SU-DHL-6 (cell line): ENCODE data around the gene LRRC3.

ENCODE experiments used
- H2AFZ ChIP-seq: fragments of 200-600 bp; sonication (generic); 2 replicates; pipeline ENCODE4 v1.6.1; 2014; ENCODE audit warnings: low read depth, mild to moderate bottlenecking, moderate library complexity, mixed read lengths, antibody characterized with exemption, low read length; ENCODE audit not compliant: severe bottlenecking
- H3F3A ChIP-seq: fragments of 200-600 bp; shearing (Covaris generic); 2 replicates; pipeline ENCODE4 v1.6.0; 2016; ENCODE audit warnings: antibody characterized with exemption, mild to moderate bottlenecking; ENCODE audit not compliant: insufficient read depth
- H3K27ac ChIP-seq: fragments of 200-600 bp; sonication (generic); 2 replicates; pipeline ENCODE4 v1.5.1; 2016; ENCODE audit warnings: low read depth, mild to moderate bottlenecking, low read length, moderate library complexity, mixed read lengths
- H3K27me3 ChIP-seq: fragments of 200-600 bp; sonication (generic), shearing (Covaris generic); 2 replicates; pipeline ENCODE4 v1.6.0; 2014; ENCODE audit warnings: mild to moderate bottlenecking, low read length
- H3K36me3 ChIP-seq: fragments of 200-600 bp; sonication (generic); 2 replicates; pipeline ENCODE4 v1.6.1; 2014; ENCODE audit warnings: mild to moderate bottlenecking, low read length, mixed read lengths
- H3K4me2 ChIP-seq: fragments of 300-600, 200-600 bp; shearing (Covaris generic), sonication (generic); 2 replicates; pipeline ENCODE4 v1.6.0; 2014; ENCODE audit warnings: low read length, low read depth, mild to moderate bottlenecking; ENCODE audit not compliant: poor library complexity, severe bottlenecking
- H3K4me3 ChIP-seq: fragments of 200-600 bp; sonication (generic); 2 replicates; pipeline ENCODE4 v1.5.1; 2014; ENCODE audit warnings: antibody characterized with exemption, low read length, mild to moderate bottlenecking, mixed read lengths; ENCODE audit not compliant: insufficient read depth, poor library complexity, severe bottlenecking
- H3K79me2 ChIP-seq: fragments of 200-600 bp; sonication (generic); 2 replicates; pipeline ENCODE4 v1.6.1; 2014; ENCODE audit warnings: mild to moderate bottlenecking, low read length, moderate library complexity; ENCODE audit not compliant: insufficient read depth
- H3K9ac ChIP-seq: fragments of 200-600 bp; sonication (generic); 2 replicates; pipeline ENCODE4 v1.7.0; 2014; ENCODE audit warnings: mild to moderate bottlenecking, low read length
- H3K9me2 ChIP-seq: fragments of 200-600 bp; sonication (generic); replicated peaks from 2 replicates; pipeline ENCODE4 v1.6.1; 2014; ENCODE audit warnings: low read length; ENCODE audit not compliant: insufficient read depth
- H3K9me3 ChIP-seq: fragments of 200-600 bp; sonication (generic); 2 replicates; pipeline ENCODE4 v1.6.1; 2014; ENCODE audit warnings: low read length, mixed read lengths; ENCODE audit not compliant: insufficient read depth
- H4K20me1 ChIP-seq: fragments of 200-600 bp; sonication (generic); 2 replicates; pipeline ENCODE4 v1.6.1; 2014; ENCODE audit warnings: low read depth, mild to moderate bottlenecking, antibody characterized with exemption, low read length, moderate library complexity, mixed read lengths
- EZH2phosphoT487 ChIP-seq: fragments of 200-600 bp; sonication (generic), shearing (Covaris generic); conservative IDR thresholded peaks from 2 replicates; pipeline ENCODE4 v1.6.1; 2018; ENCODE audit warnings: mild to moderate bottlenecking, antibody characterized with exemption, low read length, moderate library complexity, mixed read lengths
- TF ChIP-seq, protein P1 (sequence below): fragments of 200-600 bp; sonication (generic); IDR thresholded peaks from one replicate; pipeline ENCODE4 v1.5.1; 2017; ENCODE audit warnings: antibody characterized with exemption, mild to moderate bottlenecking, low read length, moderate library complexity; ENCODE audit not compliant: insufficient read depth, poor library complexity, severe bottlenecking

LRRC3 gene

DNA sequence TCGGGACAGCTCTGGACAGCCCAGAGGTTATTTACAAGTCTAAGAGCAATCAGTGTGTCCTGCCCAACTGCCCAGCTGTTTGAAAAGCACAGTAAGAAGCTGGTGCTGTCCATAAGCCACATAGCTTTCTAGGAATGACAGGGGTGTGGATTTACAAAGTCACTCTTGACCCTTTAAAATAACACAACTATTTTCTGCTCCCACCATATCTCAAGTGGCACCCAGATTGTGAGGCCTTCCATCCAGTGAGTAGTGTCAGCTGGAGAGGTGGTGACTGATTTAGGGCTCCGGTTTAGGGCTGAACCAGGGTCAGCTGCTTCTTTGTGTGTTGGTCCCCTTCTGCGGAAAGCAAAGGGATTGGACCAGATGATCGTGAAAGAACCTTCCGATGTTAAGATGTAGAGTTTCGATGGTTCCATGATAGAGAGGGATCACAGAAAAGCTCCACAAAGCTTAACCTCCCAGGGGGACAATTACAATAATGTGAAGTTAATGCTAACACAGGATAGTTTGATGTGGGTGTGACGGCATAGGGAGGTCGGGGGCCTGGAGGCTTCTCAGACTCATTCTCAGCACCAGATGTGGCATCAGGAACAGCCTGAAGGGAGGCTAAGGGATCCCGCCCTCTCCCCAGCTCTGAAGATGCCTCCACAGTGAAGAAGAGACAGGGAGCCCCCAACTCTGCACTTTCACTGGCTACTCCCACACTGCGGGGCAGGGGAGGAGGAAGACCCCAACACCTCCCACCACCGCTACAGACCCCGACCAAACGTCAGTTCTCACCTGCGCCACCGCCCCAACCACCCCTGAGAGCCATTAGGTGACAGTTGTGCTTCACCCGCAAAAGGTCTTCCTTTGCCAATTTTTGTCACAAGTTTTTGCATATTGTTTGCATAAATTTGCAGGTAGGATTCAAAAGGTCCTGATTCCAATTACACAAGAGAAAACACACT, 40.6 kb downstream of the LRRC3 start:
- Histone ChIP-seq H3F3A (no peaks in the 10 kb centered on the region), H3K36me3 (no peaks in the 10 kb centered on the region), H3K4me3 (no peak overlapping the region), H3K4me2 (no peak overlapping the region), H3K27ac (no peak overlapping the region), H2AFZ (no peak overlapping the region), H4K20me1 (no peaks in the 10 kb centered on the region), H3K9me2 (no peaks in the 10 kb centered on the region), H3K27me3 (no peaks in the 10 kb centered on the region), H3K9me3 (peaks cover 9% of the 10 kb centered on the region; the same call in 1 of the 2 replicates), H3K9ac (no peak overlapping the region), H3K79me2 (no peaks in the 10 kb centered on the region)
- no peak for TF ChIP-seq EZH2phosphoT487
- TF ChIP-seq, protein P1, sequence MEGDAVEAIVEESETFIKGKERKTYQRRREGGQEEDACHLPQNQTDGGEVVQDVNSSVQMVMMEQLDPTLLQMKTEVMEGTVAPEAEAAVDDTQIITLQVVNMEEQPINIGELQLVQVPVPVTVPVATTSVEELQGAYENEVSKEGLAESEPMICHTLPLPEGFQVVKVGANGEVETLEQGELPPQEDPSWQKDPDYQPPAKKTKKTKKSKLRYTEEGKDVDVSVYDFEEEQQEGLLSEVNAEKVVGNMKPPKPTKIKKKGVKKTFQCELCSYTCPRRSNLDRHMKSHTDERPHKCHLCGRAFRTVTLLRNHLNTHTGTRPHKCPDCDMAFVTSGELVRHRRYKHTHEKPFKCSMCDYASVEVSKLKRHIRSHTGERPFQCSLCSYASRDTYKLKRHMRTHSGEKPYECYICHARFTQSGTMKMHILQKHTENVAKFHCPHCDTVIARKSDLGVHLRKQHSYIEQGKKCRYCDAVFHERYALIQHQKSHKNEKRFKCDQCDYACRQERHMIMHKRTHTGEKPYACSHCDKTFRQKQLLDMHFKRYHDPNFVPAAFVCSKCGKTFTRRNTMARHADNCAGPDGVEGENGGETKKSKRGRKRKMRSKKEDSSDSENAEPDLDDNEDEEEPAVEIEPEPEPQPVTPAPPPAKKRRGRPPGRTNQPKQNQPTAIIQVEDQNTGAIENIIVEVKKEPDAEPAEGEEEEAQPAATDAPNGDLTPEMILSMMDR, result no peak

DNA sequence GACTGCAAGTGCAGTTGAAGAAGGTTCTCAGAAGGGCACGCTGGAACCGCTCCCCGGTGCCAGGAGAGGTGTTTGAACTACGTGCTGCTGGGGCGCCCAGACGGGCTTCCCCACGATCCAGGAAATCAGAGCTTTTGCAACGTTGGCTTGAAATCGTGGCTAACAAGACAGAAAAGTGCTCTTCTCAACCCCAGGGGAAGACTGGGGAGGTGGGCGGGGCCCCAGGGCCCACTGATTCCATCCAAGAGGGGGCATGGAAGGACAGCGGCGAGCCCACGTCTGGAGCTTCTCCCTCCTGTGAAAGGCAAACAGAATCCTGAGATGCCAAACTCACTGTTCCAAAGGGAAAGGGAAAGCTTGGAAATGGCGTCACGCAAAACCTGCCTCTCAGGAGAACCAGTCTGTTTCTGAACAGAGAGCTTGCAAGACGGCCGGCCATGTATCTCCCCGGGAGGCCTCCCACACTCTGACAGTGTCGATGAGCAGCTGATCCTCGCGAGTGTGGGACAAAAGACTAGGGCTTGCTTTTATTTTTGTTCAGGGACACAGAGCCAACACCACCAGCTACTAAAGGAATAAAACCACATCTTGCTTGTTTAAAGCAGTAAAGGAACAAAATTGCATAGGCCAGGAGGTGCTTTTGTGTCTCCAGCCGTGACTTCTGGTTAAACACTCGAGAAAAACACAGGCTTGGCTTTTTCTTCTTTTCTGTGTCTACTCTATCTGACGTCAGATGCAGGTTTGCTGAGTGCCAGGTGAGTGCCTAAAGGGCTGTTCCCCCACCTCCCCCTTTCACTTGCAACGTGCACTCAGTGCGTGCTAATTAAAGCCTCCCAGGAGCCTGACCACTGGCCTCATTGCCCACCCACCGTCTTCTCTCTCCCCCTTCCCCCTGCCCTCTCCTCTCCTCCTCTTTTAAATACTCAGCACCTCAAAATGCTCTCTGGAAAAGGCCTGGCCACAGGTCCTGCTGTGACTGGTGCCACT, 41.5 kb downstream of the LRRC3 start:
- no peaks in the 10 kb centered on the region for H3K9me2 ChIP-seq
- H3K27ac ChIP-seq, result no peak overlapping the region
- no peaks in the 10 kb centered on the region for H3K36me3 ChIP-seq
- no peaks in the 10 kb centered on the region for H3F3A ChIP-seq
- no peak overlapping the region for H3K4me3 ChIP-seq
- no peak overlapping the region for H2AFZ ChIP-seq
- H3K9ac ChIP-seq, result no peak overlapping the region
- H3K9me3 ChIP-seq, result peaks cover 9% of the 10 kb centered on the region; the same call in 1 of the 2 replicates
- TF ChIP-seq EZH2phosphoT487, result no peak
- TF ChIP-seq, protein P1, result no peak
- no peaks in the 10 kb centered on the region for H3K27me3 ChIP-seq
- H3K4me2 ChIP-seq, result no peak overlapping the region
- H4K20me1 ChIP-seq, result no peaks in the 10 kb centered on the region
- no peaks in the 10 kb centered on the region for H3K79me2 ChIP-seq

DNA sequence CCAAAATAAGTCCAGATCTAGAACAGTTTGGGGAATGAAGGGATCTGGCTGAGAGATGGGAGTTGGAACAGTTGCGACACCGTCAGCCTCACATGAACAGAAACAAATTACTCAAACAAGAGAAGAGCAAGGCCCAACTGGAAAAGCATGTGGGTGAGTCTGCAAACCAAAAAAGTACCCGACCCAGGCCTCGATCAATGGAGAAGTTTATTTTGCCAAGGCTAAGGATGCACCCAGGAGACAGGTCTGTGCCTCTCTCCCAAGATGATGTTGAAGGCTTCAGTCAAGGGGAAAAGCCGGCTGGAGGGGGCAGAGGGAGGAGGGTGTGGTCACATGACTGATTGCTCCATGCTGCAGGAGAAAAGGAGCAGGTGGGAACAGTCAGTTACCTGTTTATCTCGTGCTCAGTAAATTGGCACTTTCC, 42.4 kb downstream of the LRRC3 start:
- no peak for TF ChIP-seq EZH2phosphoT487
- TF ChIP-seq, protein P1, result no peak
- no peak overlapping the region for H3K9ac ChIP-seq
- H3K9me3 ChIP-seq, result peaks cover 7% of the 10 kb centered on the region; the same call in 1 of the 2 replicates
- no peaks in the 10 kb centered on the region for H3F3A ChIP-seq
- H3K9me2 ChIP-seq, result no peaks in the 10 kb centered on the region
- H3K27ac ChIP-seq, result no peak overlapping the region
- H3K4me3 ChIP-seq, result no peak overlapping the region
- H3K79me2 ChIP-seq, result no peaks in the 10 kb centered on the region
- H4K20me1 ChIP-seq, result no peaks in the 10 kb centered on the region
- H3K27me3 ChIP-seq, result no peaks in the 10 kb centered on the region
- no peak overlapping the region for H3K4me2 ChIP-seq
- H2AFZ ChIP-seq, result no peak overlapping the region
- no peaks in the 10 kb centered on the region for H3K36me3 ChIP-seq
